Esophagus muscularis mucosa (tissue), 4 donors: ENCODE measurements around the gene SLC16A6. TPM values are rescaled to one million over a fixed set of nuclear protein-coding genes. Genes with fewer than 3 reads are reported as not detected.

ENCODE experiments used
- DNase-seq: peaks from one replicate; pipeline ENCODE4 v3.0.0-alpha.2; 2017; ENCODE audit errors: extremely low spot score
- H3K27ac ChIP-seq, 4 donors: fragments of 200-600 bp; sonication (generic); replicated peaks in 1 of 4; 1 replicate in 3 of 4; 2 replicates in 1 of 4; pipeline ENCODE4 v1.5.1; 2016 to 2019; ENCODE audit warnings: mild to moderate bottlenecking in 1 of 4
- H3K27me3 ChIP-seq, 4 donors: fragments of 200-600 bp; sonication (generic); one replicate each; pipeline versions ENCODE4 v1.5.1 to v1.6.0; 2016 to 2019
- H3K36me3 ChIP-seq, 4 donors: fragments of 200-600 bp; sonication (generic); one replicate each; pipeline ENCODE4 v1.5.1; 2016 to 2019
- H3K4me1 ChIP-seq, 4 donors: fragments of 200-600 bp; sonication (generic); one replicate each; pipeline ENCODE4 v1.5.1; 2016 to 2019
- H3K4me3 ChIP-seq, 4 donors: fragments of 200-600 bp; sonication (generic); 1 replicate in 2 of 4; 2 replicates in 2 of 4; pipeline ENCODE4 v1.5.1; 2016 to 2019; ENCODE audit warnings: mild to moderate bottlenecking in 4 of 4, moderate library complexity in 1 of 4
- H3K9me3 ChIP-seq, 4 donors: fragments of 200-600 bp; sonication (generic); 1 replicate in 3 of 4; 2 replicates in 1 of 4; pipeline ENCODE4 v1.5.1; 2016 to 2019
- CTCF ChIP-seq, 3 experiments: fragments of 200-600 bp in 2 of 3; fragments of 450-650 bp in 1 of 3; sonication (generic) in 2 of 3; IDR thresholded peaks; one replicate each; pipeline ENCODE4 v1.5.1; 2017 to 2019; ENCODE audit warnings: antibody characterized with exemption in 3 of 3, mild to moderate bottlenecking in 2 of 3, moderate library complexity in 1 of 3
- EP300 ChIP-seq: sonication (generic); formaldehyde crosslinking; IDR thresholded peaks from one replicate; pipeline ENCODE4 v1.6.1; 2017; ENCODE audit warnings: antibody characterized with exemption
- POLR2A ChIP-seq: fragments of 450-650 bp; IDR thresholded peaks from one replicate; pipeline ENCODE4 v1.6.1; 2017; ENCODE audit warnings: antibody characterized with exemption, moderate library complexity, mild to moderate bottlenecking, low read depth
- POLR2AphosphoS5 ChIP-seq, 2 donors: sonication (generic); formaldehyde crosslinking; IDR thresholded peaks; one replicate each; pipeline ENCODE4 v1.6.1; 2017; ENCODE audit warnings: antibody characterized with exemption in 2 of 2
- WGBS: methylation state at CpG from one replicate; pipeline ENCODE4 v1.1.5; 2018; 5-methylcytosine and 5-hydroxymethylcytosine counted together
- intact Hi-C: fragments of 100-400 bp; cut with DNase I; formaldehyde crosslinking; loops from one replicate; pipeline ENCODE4 v1.15.1; 2023
- total RNA-seq, 4 donors: library from RNA; depleted of rRNA; stranded (reverse); fragments of >200 nt; gene quantifications; one replicate each; pipeline versions ENCODE4 v1.1.0 to v1.2.1, GENCODE V29; 2016

Gene SLC16A6
- total RNA-seq, 4 donors from 2014 or later, result 0.33 to 0.42 (median 0.34) TPM; not detected in 1

GRCh38 chr17:68299817-68300216 is 8.9 kb upstream of the SLC16A6 start:
- Histone ChIP-seq H3K4me3 (no peak overlapping the region), H3K4me1 (no peaks in the 10 kb centered on the region), H3K27ac (no peak overlapping the region), H3K27me3 (peaks cover 0 to 25% (median 0%) of the 10 kb centered on the region in 4 donors), H3K36me3 (no peaks in the 10 kb centered on the region), H3K9me3 (no peaks in the 10 kb centered on the region)
- no peak for DNase-seq
- TF ChIP-seq EP300 (no peak), CTCF (IDR thresholded peaks at IDR 0.05) (no peak), POLR2AphosphoS5 (IDR thresholded peaks at IDR 0.05) (no peak), POLR2A (no peak)
- intact Hi-C loops, result no loop called here
- 97% methylated on average over 3 of the region's 3 CpGs for WGBS

- Histone ChIP-seq H3K36me3 (no peaks in the 10 kb centered on the region), H3K27me3 (peaks cover 0 to 37% (median 5%) of the 10 kb centered on the region in 4 donors), H3K4me1 (no peaks in the 10 kb centered on the region), H3K9me3 (no peaks in the 10 kb centered on the region), H3K27ac (no peak overlapping the region), H3K4me3 (no peak overlapping the region)
- DNase-seq, result no peak
- TF ChIP-seq CTCF (IDR thresholded peaks at IDR 0.05) (no peak), POLR2AphosphoS5 (IDR thresholded peaks at IDR 0.05) (no peak), EP300 (no peak), POLR2A (no peak)
- intact Hi-C loops, result no loop called here
These were observed 7.7 kb upstream of the SLC16A6 start for GRCh38 chr17:68298601-68299000.

GRCh38 chr17:68297195-68297594 is 6.3 kb upstream of the SLC16A6 start:
- Histone ChIP-seq H3K9me3 (no peaks in the 10 kb centered on the region), H3K4me3 (no peak overlapping the region), H3K27ac (no peak overlapping the region), H3K36me3 (no peaks in the 10 kb centered on the region), H3K4me1 (peaks cover 5 to 7% (median 6%) of the 10 kb centered on the region in 4 donors), H3K27me3 (peaks cover 0 to 51% (median 10%) of the 10 kb centered on the region in 4 donors)
- intact Hi-C loops, result no loop called here
- DNase-seq, result no peak
- TF ChIP-seq EP300, result no peak
- no peak for TF ChIP-seq POLR2AphosphoS5 (IDR thresholded peaks at IDR 0.05)
- no peak for TF ChIP-seq CTCF (IDR thresholded peaks at IDR 0.05)
- TF ChIP-seq POLR2A, result no peak
- WGBS, result 74% methylated on average over 4 of the region's 4 CpGs

- Histone ChIP-seq H3K27ac (no peak overlapping the region), H3K36me3 (no peaks in the 10 kb centered on the region), H3K4me1 (peaks cover 10 to 14% (median 13%) of the 10 kb centered on the region in 4 donors), H3K27me3 (peaks cover 0 to 58% (median 17%) of the 10 kb centered on the region in 4 donors), H3K9me3 (no peaks in the 10 kb centered on the region), H3K4me3 (no peak overlapping the region)
- no peak for DNase-seq
- no peak for TF ChIP-seq POLR2AphosphoS5 (IDR thresholded peaks at IDR 0.05)
- no peak for TF ChIP-seq POLR2A
- no peak for TF ChIP-seq EP300
- no peak for TF ChIP-seq CTCF (IDR thresholded peaks at IDR 0.05)
- intact Hi-C loops, result no loop called here
- whole genome bisulfite sequencing, result 86% methylated on average over 18 of the region's 18 CpGs
These were observed 5.6 kb upstream of the SLC16A6 start for GRCh38 chr17:68296217-68297191.
